Suppressor macrophage treated with lipopolysaccharide for 1 hour (primary cell): ENCODE data around the gene FEZF1.

Source experiments
- DNase-seq, 3 donors: peaks; one replicate each; pipeline ENCODE4 v3.0.0-alpha.2; 2020 to 2022

The FEZF1 gene

DNA sequence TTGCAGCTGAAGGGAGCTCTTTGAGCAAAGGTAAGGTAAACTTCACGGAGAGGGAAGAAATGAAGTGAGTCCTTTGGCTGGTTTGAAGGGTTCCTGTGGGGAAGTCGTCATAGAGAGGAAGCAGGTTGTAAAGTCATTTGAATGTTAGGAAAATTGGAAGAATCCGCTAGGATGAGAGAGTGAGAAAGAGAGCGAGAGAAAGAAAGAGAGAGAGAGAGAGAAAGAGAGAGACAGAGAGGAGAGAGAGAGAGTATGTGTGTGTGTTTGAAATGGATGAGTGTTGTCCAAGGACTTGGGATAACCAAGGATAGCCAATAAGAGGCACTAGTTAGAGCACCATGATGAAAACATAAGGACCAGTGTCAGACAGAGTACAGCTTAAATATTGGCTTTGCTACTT, 43.1 kb downstream of the FEZF1 start:
- DNase-seq = no peak

GRCh38 chr7:122261016-122261415, 43.5 kb downstream of the FEZF1 start:
- DNase-seq = no peak

GRCh38 chr7:122260336-122260735, 44.2 kb downstream of the FEZF1 start:
- no peak for DNase-seq

GRCh38 chr7:122258971-122259370, 45.6 kb downstream of the FEZF1 start:
- DNase-seq = no peak

GRCh38 chr7:122257056-122257455, 47.5 kb downstream of the FEZF1 start:
- no peak for DNase-seq

- DNase-seq = no peak
Measured at GRCh38 chr7:122256046-122256445, 48.5 kb downstream of the FEZF1 start.

GRCh38 chr7:122255454-122255853, 49.1 kb downstream of the FEZF1 start:
- no peak for DNase-seq
